BJ (cell line): ENCODE measurements around the gene DSCAML1. TPM values are rescaled to one million over a fixed set of nuclear protein-coding genes. Genes with fewer than 3 reads are reported as not detected.

ENCODE experiments used
- CTCF ChIA-PET: fragments of 350-600 bp; formaldehyde crosslinking; extraction: SDS; loops from one replicate; lab custom pipeline; 2021; ENCODE audit warnings: antibody characterized with exemption, inconsistent platforms; lab: Yijun Ruan, JAX
- POLR2A ChIA-PET: fragments of 300-600 bp; sonication (Branson Sonifier 250); formaldehyde crosslinking; extraction: SDS; loops from one replicate; lab custom pipeline; 2021; ENCODE audit warnings: antibody characterized with exemption; lab: Charles Lee
- DNase-seq: peaks from one replicate; pipeline ENCODE4 v3.0.0-alpha.2; 2011; ENCODE audit warnings: low read depth
- H3K27me3 ChIP-seq: 2 replicates; pipeline ENCODE4 v1.6.0; 2011; ENCODE audit warnings: low read length; ENCODE audit not compliant: control insufficient read depth, insufficient read depth
- H3K36me3 ChIP-seq: 2 replicates; pipeline ENCODE4 v1.5.1; 2011; ENCODE audit warnings: low read length; ENCODE audit not compliant: control insufficient read depth, insufficient read depth
- H3K4me3 ChIP-seq: 2 replicates; pipeline ENCODE4 v1.5.1; 2011; ENCODE audit warnings: low read depth, mild to moderate bottlenecking, control low read depth, low read length
- CTCF ChIP-seq: IDR thresholded peaks from 2 replicates; pipeline ENCODE4 v1.5.1; 2011; ENCODE audit warnings: low read depth, mild to moderate bottlenecking, control low read depth, inconsistent platforms, low read length, moderate library complexity; ENCODE audit not compliant: insufficient read depth
- polyA plus RNA-seq: library from polyadenylated mRNA; depleted of rRNA; stranded (reverse); fragments of >200 nt; gene quantifications from 2 replicates; pipeline ENCODE4 v1.2.3, GENCODE V29; 2011

Gene DSCAML1
- polyA plus RNA-seq, 1 experiment: not detected

GRCh38 chr11:117587416-117587815 is 209.6 kb downstream of the DSCAML1 start:
- H3K27me3 ChIP-seq: peaks cover 7% of the 10 kb centered on the region; the same call in 1 of the 2 replicates
- TF ChIP-seq CTCF: no peak
- no peaks in the 10 kb centered on the region for H3K36me3 ChIP-seq
- no peak for DNase-seq
- no peak overlapping the region for H3K4me3 ChIP-seq
- POLR2A ChIA-PET: no interaction called here
- CTCF ChIA-PET: no interaction called here

- no peaks in the 10 kb centered on the region for H3K36me3 ChIP-seq
- no peak for DNase-seq
- ChIA-PET CTCF (interaction anchor here (0.6 kb wide), 1 partner anchor 166 kb away, joined by 3 read pairs; no protein-coding TSS in a partner anchor), POLR2A (no interaction called here)
- H3K27me3 ChIP-seq: peaks cover 7% of the 10 kb centered on the region; the same call in 1 of the 2 replicates
- no peak overlapping the region for H3K4me3 ChIP-seq
- TF ChIP-seq CTCF: no peak
Measured at GRCh38 chr11:117586392-117586791, 210.6 kb downstream of the DSCAML1 start.

GRCh38 chr11:117585631-117586030 is 211.4 kb downstream of the DSCAML1 start:
- ChIA-PET CTCF (no interaction called here), POLR2A (no interaction called here)
- no peak for DNase-seq
- TF ChIP-seq CTCF: no peak
- Histone ChIP-seq H3K36me3 (no peaks in the 10 kb centered on the region), H3K4me3 (no peak overlapping the region), H3K27me3 (peaks cover 7% of the 10 kb centered on the region; the same call in 1 of the 2 replicates)

- peaks cover 7% of the 10 kb centered on the region; the same call in 1 of the 2 replicates for H3K27me3 ChIP-seq
- H3K4me3 ChIP-seq: no peak overlapping the region
- ChIA-PET CTCF (no interaction called here), POLR2A (no interaction called here)
- DNase-seq: no peak
- no peaks in the 10 kb centered on the region for H3K36me3 ChIP-seq
- TF ChIP-seq CTCF: no peak
Measured at GRCh38 chr11:117584056-117584830, 212.8 kb downstream of the DSCAML1 start.

- ChIA-PET CTCF (no interaction called here), POLR2A (no interaction called here)
- no peak for DNase-seq
- H3K27me3 ChIP-seq: peaks cover 4% of the 10 kb centered on the region; the same call in 1 of the 2 replicates
- TF ChIP-seq CTCF: no peak
- no peaks in the 10 kb centered on the region for H3K36me3 ChIP-seq
- H3K4me3 ChIP-seq: no peak overlapping the region
Measured at GRCh38 chr11:117583063-117583801, 213.8 kb downstream of the DSCAML1 start.
